ENCODE results near the gene ENTR1. TPM values are rescaled to one million over a fixed set of nuclear protein-coding genes. Genes with fewer than 3 reads are reported as not detected.

Gene ENTR1
- total RNA-seq, 2 experiments from 2014 or later, result 49.2 to 54.9 TPM

GRCh38 chr9:136373300-136374182 is 36.9 kb downstream of the ENTR1 start, which contains the start of gene CARD9:
Gene CARD9, minus strand, starts transcription at chr9:136373669. Its CDS starts 1,591 bp downstream, at chr9:136372078.
- no peak for DNase-seq
- Mint-ChIP-seq H3K9me3 (no peaks in the 10 kb centered on the region), H3K27me3 (no peaks in the 10 kb centered on the region), H3K27ac (no peak within 1 kb of the TSS), H3K4me3 (no peak within 1 kb of the TSS), H3K36me3 (ENCODE audit: low read depth) (no peaks in the 10 kb centered on the region), H3K4me1 (no peaks in the 10 kb centered on the region)
- ChIA-PET POLR2A (interaction anchor here (0.8 to 2.2 kb wide), 2 partner anchors 10 to 27 kb away, joined by 4 to 12 read pairs; partner anchors contain the start of gene DNLZ), CTCF (no interaction called here)

- no peak overlapping the region for H3K27ac Mint-ChIP-seq
- H3K9me3 Mint-ChIP-seq, result no peaks in the 10 kb centered on the region
Observed at GRCh38 chr9:136372561-136373299, 37.7 kb downstream of the ENTR1 start.

GRCh38 chr9:136372006-136372405 is 38.4 kb downstream of the ENTR1 start:
- no peak for DNase-seq
- Mint-ChIP-seq H3K27me3 (no peaks in the 10 kb centered on the region), H3K36me3 (ENCODE audit: low read depth) (no peaks in the 10 kb centered on the region), H3K27ac (no peak overlapping the region), H3K9me3 (no peaks in the 10 kb centered on the region), H3K4me3 (no peak overlapping the region), H3K4me1 (no peaks in the 10 kb centered on the region)
- POLR2A ChIA-PET, result no interaction called here
- CTCF ChIA-PET, result interaction anchor here (1.8 kb wide), 1 partner anchor 9 kb away, joined by 8 read pairs; the partner anchor contains the start of gene DNLZ

More at GRCh38 chr9:136372561-136373299, 37.7 kb downstream of the ENTR1 start:
- H3K4me3 Mint-ChIP-seq, result no peak overlapping the region
- no peaks in the 10 kb centered on the region for H3K27me3 Mint-ChIP-seq
- H3K4me1 Mint-ChIP-seq, result no peaks in the 10 kb centered on the region
- POLR2A ChIA-PET, result no interaction called here
- no peak for DNase-seq
- CTCF ChIA-PET, result interaction anchor here (1.8 kb wide), 1 partner anchor 9 kb away, joined by 8 read pairs; the partner anchor contains the start of gene DNLZ
- H3K36me3 Mint-ChIP-seq (ENCODE audit: low read depth), result no peaks in the 10 kb centered on the region

- no peaks in the 10 kb centered on the region for H3K36me3 Mint-ChIP-seq (ENCODE audit: low read depth)
- H3K4me1 Mint-ChIP-seq, result no peaks in the 10 kb centered on the region
- no peak overlapping the region for H3K4me3 Mint-ChIP-seq
- H3K27me3 Mint-ChIP-seq, result no peaks in the 10 kb centered on the region
- CTCF ChIA-PET, result interaction anchor here (1.8 kb wide), 1 partner anchor 8 kb away, joined by 8 read pairs; the partner anchor contains the start of gene DNLZ
- no peak for DNase-seq
- no peaks in the 10 kb centered on the region for H3K9me3 Mint-ChIP-seq
- H3K27ac Mint-ChIP-seq, result no peak overlapping the region
- POLR2A ChIA-PET, result no interaction called here
Observed at GRCh38 chr9:136371533-136371880, 38.9 kb downstream of the ENTR1 start.

GRCh38 chr9:136370687-136371532 is 39.5 kb downstream of the ENTR1 start:
- ChIA-PET POLR2A (no interaction called here), CTCF (interaction anchor here (1.8 kb wide), 1 partner anchor 8 kb away, joined by 8 read pairs; the partner anchor contains the start of gene DNLZ)
- H3K4me3 Mint-ChIP-seq, result no peak overlapping the region
- no peaks in the 10 kb centered on the region for H3K4me1 Mint-ChIP-seq
- no peak for DNase-seq
- H3K27me3 Mint-ChIP-seq, result no peaks in the 10 kb centered on the region
- no peaks in the 10 kb centered on the region for H3K9me3 Mint-ChIP-seq
- H3K27ac Mint-ChIP-seq, result no peak overlapping the region
- no peaks in the 10 kb centered on the region for H3K36me3 Mint-ChIP-seq (ENCODE audit: low read depth)

- no peak overlapping the region for H3K4me3 Mint-ChIP-seq
- H3K4me1 Mint-ChIP-seq, result no peaks in the 10 kb centered on the region
- POLR2A ChIA-PET, result no interaction called here
- H3K27me3 Mint-ChIP-seq, result no peaks in the 10 kb centered on the region
- CTCF ChIA-PET, result no interaction called here
- no peak overlapping the region for H3K27ac Mint-ChIP-seq
- no peaks in the 10 kb centered on the region for H3K36me3 Mint-ChIP-seq (ENCODE audit: low read depth)
- H3K9me3 Mint-ChIP-seq, result no peaks in the 10 kb centered on the region
- no peak for DNase-seq
Observed at GRCh38 chr9:136370037-136370436, 40.4 kb downstream of the ENTR1 start.

- Mint-ChIP-seq H3K4me3 (no peak overlapping the region), H3K4me1 (no peaks in the 10 kb centered on the region), H3K27ac (no peak overlapping the region), H3K27me3 (no peaks in the 10 kb centered on the region), H3K36me3 (ENCODE audit: low read depth) (no peaks in the 10 kb centered on the region), H3K9me3 (no peaks in the 10 kb centered on the region)
- DNase-seq, result no peak
- POLR2A ChIA-PET, result interaction anchor here (0.5 kb wide), 1 partner anchor 18 kb away, joined by 4 read pairs; no protein-coding TSS in a partner anchor
- CTCF ChIA-PET, result no interaction called here
Observed at GRCh38 chr9:136368190-136368589, 42.2 kb downstream of the ENTR1 start.

GRCh38 chr9:136367296-136368145 is 42.9 kb downstream of the ENTR1 start:
- H3K9me3 Mint-ChIP-seq, result no peaks in the 10 kb centered on the region
- ChIA-PET POLR2A (interaction anchor here (0.5 to 1.4 kb wide), 3 partner anchors 17 to 166 kb away, joined by 3 to 4 read pairs (median 4); no protein-coding TSS in a partner anchor), CTCF (no interaction called here)
- DNase-seq, result no peak
- H3K27me3 Mint-ChIP-seq, result no peaks in the 10 kb centered on the region
- peaks cover 5% of the 10 kb centered on the region for H3K4me1 Mint-ChIP-seq
- no peak overlapping the region for H3K27ac Mint-ChIP-seq
- H3K4me3 Mint-ChIP-seq, result no peak overlapping the region
- no peaks in the 10 kb centered on the region for H3K36me3 Mint-ChIP-seq (ENCODE audit: low read depth)

GRCh38 chr9:136366826-136367225 is 43.6 kb downstream of the ENTR1 start:
- Mint-ChIP-seq H3K4me1 (peaks cover 6% of the 10 kb centered on the region), H3K4me3 (no peak overlapping the region), H3K9me3 (no peaks in the 10 kb centered on the region), H3K27ac (no peak overlapping the region), H3K36me3 (ENCODE audit: low read depth) (no peaks in the 10 kb centered on the region), H3K27me3 (no peaks in the 10 kb centered on the region)
- ChIA-PET CTCF (interaction anchor here (1.0 to 1.5 kb wide), 2 partner anchors 34 to 43 kb away, joined by 3 to 6 read pairs; no protein-coding TSS in a partner anchor), POLR2A (interaction anchor here (0.9 to 1.4 kb wide), 4 partner anchors 18 to 166 kb away, joined by 3 to 4 read pairs (median 4); no protein-coding TSS in a partner anchor)
- no peak for DNase-seq

GRCh38 chr9:136365775-136366222 is 44.6 kb downstream of the ENTR1 start:
- H3K4me3 Mint-ChIP-seq, result no peak overlapping the region
- ChIA-PET POLR2A (interaction anchor here (1.2 kb wide), 2 partner anchors 32 to 35 kb away, joined by 3 to 4 read pairs; no protein-coding TSS in a partner anchor), CTCF (interaction anchor here (1.0 to 1.5 kb wide), 3 partner anchors 20 to 44 kb away, joined by 3 to 6 read pairs (median 4); no protein-coding TSS in a partner anchor)
- no peak for DNase-seq
- H3K27ac Mint-ChIP-seq, result no peak overlapping the region
- H3K9me3 Mint-ChIP-seq, result no peaks in the 10 kb centered on the region
- no peaks in the 10 kb centered on the region for H3K27me3 Mint-ChIP-seq
- no peaks in the 10 kb centered on the region for H3K36me3 Mint-ChIP-seq (ENCODE audit: low read depth)
- peaks cover 6% of the 10 kb centered on the region for H3K4me1 Mint-ChIP-seq

GRCh38 chr9:136364942-136365774 is 45.3 kb downstream of the ENTR1 start:
- H3K4me3 Mint-ChIP-seq, result no peak overlapping the region
- DNase-seq, result no peak
- peaks cover 6% of the 10 kb centered on the region for H3K4me1 Mint-ChIP-seq
- H3K9me3 Mint-ChIP-seq, result no peaks in the 10 kb centered on the region
- ChIA-PET CTCF (interaction anchor here (1.0 to 2.9 kb wide), 2 partner anchors 21 to 37 kb away, joined by 4 to 31 read pairs; no protein-coding TSS in a partner anchor), POLR2A (interaction anchor here (0.7 to 1.2 kb wide), 3 partner anchors 16 to 36 kb away, joined by 3 to 4 read pairs (median 3); partner anchors contain the start of gene SNAPC4)
- no peaks in the 10 kb centered on the region for H3K27me3 Mint-ChIP-seq
- no peak overlapping the region for H3K27ac Mint-ChIP-seq
- H3K36me3 Mint-ChIP-seq (ENCODE audit: low read depth), result no peaks in the 10 kb centered on the region
